22Rv1 (cell line): Measurements from ENCODE around the gene COL23A1.

Source experiments
- ZFX ChIP-seq: fragments of 450-650 bp; IDR thresholded peaks from 2 replicates; pipeline ENCODE4 v1.6.1; 2017; ENCODE audit warnings: antibody characterized with exemption, borderline replicate concordance
- TF ChIP-seq, protein P1 (sequence below): fragments of 450-650 bp; IDR thresholded peaks from 2 replicates; pipeline ENCODE4 v1.5.1; 2017; ENCODE audit warnings: mild to moderate bottlenecking

DNA sequence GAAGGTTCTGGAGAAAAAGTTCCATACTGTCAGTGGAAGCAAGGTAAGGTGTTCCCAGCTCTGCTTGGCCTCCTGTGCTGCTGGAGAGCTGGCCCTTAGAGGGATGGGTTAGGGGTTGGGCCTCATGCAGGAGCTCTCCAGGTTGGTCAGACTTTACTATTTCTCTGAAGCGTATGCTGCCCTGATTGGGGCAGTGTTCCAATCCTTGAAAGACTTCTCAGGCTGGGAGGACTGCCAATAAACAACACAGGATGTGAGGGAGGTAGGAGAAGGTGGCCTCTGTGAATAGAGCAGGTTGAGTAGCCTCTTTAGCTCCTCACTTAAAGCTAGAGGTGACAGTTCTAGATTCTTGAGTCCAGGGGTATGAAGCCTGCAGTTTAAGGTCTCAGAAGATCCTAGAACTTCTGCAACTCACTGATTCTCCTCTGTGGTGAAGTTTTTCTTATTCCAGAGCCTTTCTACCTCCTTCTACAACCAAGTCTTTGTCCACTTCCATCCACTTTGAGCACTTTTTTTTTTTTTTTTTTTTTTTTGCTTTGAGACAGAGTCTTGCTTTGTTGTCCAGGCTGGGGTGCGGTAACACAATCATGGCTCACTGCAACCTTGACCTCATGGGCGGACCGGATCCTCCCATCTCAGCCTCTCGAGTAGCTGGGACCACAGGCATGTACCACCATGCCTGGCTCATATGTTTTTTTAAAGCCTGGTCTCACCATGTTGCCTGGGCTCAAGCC lies 382.8 kb downstream of the COL23A1 start:
- TF ChIP-seq, protein P1, sequence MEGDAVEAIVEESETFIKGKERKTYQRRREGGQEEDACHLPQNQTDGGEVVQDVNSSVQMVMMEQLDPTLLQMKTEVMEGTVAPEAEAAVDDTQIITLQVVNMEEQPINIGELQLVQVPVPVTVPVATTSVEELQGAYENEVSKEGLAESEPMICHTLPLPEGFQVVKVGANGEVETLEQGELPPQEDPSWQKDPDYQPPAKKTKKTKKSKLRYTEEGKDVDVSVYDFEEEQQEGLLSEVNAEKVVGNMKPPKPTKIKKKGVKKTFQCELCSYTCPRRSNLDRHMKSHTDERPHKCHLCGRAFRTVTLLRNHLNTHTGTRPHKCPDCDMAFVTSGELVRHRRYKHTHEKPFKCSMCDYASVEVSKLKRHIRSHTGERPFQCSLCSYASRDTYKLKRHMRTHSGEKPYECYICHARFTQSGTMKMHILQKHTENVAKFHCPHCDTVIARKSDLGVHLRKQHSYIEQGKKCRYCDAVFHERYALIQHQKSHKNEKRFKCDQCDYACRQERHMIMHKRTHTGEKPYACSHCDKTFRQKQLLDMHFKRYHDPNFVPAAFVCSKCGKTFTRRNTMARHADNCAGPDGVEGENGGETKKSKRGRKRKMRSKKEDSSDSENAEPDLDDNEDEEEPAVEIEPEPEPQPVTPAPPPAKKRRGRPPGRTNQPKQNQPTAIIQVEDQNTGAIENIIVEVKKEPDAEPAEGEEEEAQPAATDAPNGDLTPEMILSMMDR: no peak
- TF ChIP-seq ZFX: no peak
